ENCODE measurements around the gene LTK. TPM values are rescaled to one million over a fixed set of nuclear protein-coding genes. Genes with fewer than 3 reads are reported as not detected.

Gene LTK
- total RNA-seq, 1 experiment from 2014 or later: 9.2 TPM

DNA sequence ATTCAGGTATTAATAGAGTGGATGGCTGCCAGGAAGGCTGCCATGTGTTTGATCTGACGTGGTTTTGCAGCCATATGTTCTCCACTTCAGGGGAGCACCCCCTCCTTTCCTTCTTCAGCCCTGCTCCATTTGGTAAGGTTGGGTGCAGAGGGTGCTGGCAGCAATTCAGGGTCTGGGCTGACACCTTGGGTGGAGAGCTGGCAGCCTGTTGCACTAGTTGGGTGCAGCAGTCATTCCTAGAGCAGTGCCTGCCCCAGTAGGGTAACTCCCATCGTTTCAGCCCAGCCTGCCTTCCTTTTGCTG, 46.9 kb upstream of the LTK start:
- Histone ChIP-seq H3K9me3 (ENCODE audit: control insufficient read depth in 1 of 2, insufficient read depth in 1 of 2, low read depth in 1 of 2, low read length in 2 of 2) (no peaks in the 10 kb centered on the region), H3K36me3 (ENCODE audit: control insufficient read depth in 1 of 2, insufficient read depth in 2 of 2, low read length in 2 of 2) (peaks cover 2 to 10% of the 10 kb centered on the region in 2 experiments; a peak in 1 of 4 replicates), H3K27ac (ENCODE audit: low read depth, low read length) (no peak overlapping the region), H3K4me1 (ENCODE audit: control insufficient read depth in 1 of 2, insufficient read depth in 2 of 2, low read length in 2 of 2) (peaks cover 7 to 21% of the 10 kb centered on the region in 2 experiments; a peak in 3 of 4 replicates), H2AFZ (ENCODE audit: low read depth, low read length, poor library complexity, severe bottlenecking) (no peak overlapping the region), H3K4me3 (replicated peaks in 1 of 2; ENCODE audit: low read depth in 1 of 2, low read length in 2 of 2) (no peak overlapping the region), H3K9ac (ENCODE audit: low read length) (no peak overlapping the region), H3K79me2 (ENCODE audit: insufficient read depth, low read length) (no peaks in the 10 kb centered on the region; the same call in 1 of the 2 replicates), H4K20me1 (ENCODE audit: insufficient read depth) (no peaks in the 10 kb centered on the region), H3K27me3 (ENCODE audit: insufficient read depth, low read length) (no peaks in the 10 kb centered on the region), H3K4me2 (ENCODE audit: low read length) (peak overlapping the region; percentile 93), H3K9me2 (ENCODE audit: insufficient read depth) (no peaks in the 10 kb centered on the region)
- POLR2A ChIA-PET: no interaction called here
- ATAC-seq (no peak), DNase-seq (ENCODE audit: low read depth, low spot score) (no peak)
- intact Hi-C loops (cut with micrococcal nuclease): loop anchor here (10.0 kb wide), 1 partner anchor 84 kb away; no protein-coding TSS in a partner anchor
- no TSS peak for BruUV-seq (replicated peaks)
- CTCF ChIA-PET: no interaction called here
- RAD21 ChIA-PET (ENCODE audit: low non-redundant PET in 1 of 2, low total read pairs in 2 of 2, uncharacterized antibody in 2 of 2, unreplicated experiment in 2 of 2): no interaction called here
- TF ChIP-seq, protein P1, sequence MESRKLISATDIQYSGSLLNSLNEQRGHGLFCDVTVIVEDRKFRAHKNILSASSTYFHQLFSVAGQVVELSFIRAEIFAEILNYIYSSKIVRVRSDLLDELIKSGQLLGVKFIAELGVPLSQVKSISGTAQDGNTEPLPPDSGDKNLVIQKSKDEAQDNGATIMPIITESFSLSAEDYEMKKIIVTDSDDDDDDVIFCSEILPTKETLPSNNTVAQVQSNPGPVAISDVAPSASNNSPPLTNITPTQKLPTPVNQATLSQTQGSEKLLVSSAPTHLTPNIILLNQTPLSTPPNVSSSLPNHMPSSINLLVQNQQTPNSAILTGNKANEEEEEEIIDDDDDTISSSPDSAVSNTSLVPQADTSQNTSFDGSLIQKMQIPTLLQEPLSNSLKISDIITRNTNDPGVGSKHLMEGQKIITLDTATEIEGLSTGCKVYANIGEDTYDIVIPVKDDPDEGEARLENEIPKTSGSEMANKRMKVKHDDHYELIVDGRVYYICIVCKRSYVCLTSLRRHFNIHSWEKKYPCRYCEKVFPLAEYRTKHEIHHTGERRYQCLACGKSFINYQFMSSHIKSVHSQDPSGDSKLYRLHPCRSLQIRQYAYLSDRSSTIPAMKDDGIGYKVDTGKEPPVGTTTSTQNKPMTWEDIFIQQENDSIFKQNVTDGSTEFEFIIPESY (IDR thresholded peaks at IDR 0.05; ENCODE audit: extremely low read depth, insufficient replicate concordance, low read length): no peak
- TF ChIP-seq CBX3 (IDR thresholded peaks at IDR 0.05; ENCODE audit: low read depth) (no peak), JUND (IDR thresholded peaks at IDR 0.05) (no peak), MAX (IDR thresholded peaks at IDR 0.05) (no peak), ELF1 (IDR thresholded peaks at IDR 0.05; ENCODE audit: borderline replicate concordance, low read depth) (no peak)
- TF ChIP-seq, protein P2, sequence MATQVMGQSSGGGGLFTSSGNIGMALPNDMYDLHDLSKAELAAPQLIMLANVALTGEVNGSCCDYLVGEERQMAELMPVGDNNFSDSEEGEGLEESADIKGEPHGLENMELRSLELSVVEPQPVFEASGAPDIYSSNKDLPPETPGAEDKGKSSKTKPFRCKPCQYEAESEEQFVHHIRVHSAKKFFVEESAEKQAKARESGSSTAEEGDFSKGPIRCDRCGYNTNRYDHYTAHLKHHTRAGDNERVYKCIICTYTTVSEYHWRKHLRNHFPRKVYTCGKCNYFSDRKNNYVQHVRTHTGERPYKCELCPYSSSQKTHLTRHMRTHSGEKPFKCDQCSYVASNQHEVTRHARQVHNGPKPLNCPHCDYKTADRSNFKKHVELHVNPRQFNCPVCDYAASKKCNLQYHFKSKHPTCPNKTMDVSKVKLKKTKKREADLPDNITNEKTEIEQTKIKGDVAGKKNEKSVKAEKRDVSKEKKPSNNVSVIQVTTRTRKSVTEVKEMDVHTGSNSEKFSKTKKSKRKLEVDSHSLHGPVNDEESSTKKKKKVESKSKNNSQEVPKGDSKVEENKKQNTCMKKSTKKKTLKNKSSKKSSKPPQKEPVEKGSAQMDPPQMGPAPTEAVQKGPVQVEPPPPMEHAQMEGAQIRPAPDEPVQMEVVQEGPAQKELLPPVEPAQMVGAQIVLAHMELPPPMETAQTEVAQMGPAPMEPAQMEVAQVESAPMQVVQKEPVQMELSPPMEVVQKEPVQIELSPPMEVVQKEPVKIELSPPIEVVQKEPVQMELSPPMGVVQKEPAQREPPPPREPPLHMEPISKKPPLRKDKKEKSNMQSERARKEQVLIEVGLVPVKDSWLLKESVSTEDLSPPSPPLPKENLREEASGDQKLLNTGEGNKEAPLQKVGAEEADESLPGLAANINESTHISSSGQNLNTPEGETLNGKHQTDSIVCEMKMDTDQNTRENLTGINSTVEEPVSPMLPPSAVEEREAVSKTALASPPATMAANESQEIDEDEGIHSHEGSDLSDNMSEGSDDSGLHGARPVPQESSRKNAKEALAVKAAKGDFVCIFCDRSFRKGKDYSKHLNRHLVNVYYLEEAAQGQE (IDR thresholded peaks at IDR 0.05; ENCODE audit: low read depth): no peak

Data from HCT116 (cell line).